Measurements from ENCODE around the gene PSENEN. TPM values are rescaled to one million over a fixed set of nuclear protein-coding genes. Genes with fewer than 3 reads are reported as not detected.
"Not testable (repeated sequence)": the region's sequence is repeated elsewhere in the genome, so short reads cannot be mapped to it uniquely, and the experiment has no call there.

The PSENEN gene
- polyA plus RNA-seq, 3 donors: 61.5 to 77.1 (median 68.9) TPM

DNA sequence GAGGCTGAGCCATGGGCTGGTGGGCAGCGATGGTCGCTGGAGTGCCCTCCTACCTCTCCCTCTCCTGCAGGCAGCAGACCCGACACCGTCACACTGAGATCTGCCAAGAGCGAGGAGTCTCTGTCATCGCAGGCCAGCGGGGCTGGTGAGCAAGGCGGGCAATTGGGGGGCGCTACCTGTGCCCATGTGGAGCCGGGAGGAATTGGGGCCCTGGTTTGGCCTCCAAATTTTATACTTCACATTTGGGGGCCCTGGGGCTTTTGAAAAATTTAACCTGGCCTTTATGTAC is 39.8 kb downstream of the PSENEN start:
- DNase-seq: no peak

GRCh38 chr19:35786299-35787160 is 41.1 kb downstream of the PSENEN start:
- DNase-seq: no peak

DNA sequence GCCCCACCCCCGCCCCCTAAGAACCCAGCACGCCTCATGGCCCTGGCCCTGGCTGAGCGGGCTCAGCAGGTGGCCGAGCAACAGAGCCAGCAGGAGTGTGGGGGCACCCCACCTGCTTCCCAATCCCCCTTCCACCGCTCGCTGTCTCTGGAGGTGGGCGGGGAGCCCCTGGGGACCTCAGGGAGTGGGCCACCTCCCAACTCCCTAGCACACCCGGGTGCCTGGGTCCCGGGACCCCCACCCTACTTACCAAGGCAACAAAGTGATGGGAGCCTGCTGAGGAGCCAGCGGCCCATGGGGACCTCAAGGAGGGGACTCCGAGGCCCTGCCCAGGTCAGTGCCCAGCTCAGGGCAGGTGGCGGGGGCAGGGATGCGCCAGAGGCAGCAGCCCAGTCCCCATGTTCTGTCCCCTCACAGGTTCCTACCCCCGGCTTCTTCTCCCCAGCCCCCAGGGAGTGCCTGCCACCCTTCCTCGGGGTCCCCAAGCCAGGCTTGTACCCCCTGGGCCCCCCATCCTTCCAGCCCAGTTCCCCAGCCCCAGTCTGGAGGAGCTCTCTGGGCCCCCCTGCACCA is 41.9 kb downstream of the PSENEN start:
- DNase-seq: no peak

DNA sequence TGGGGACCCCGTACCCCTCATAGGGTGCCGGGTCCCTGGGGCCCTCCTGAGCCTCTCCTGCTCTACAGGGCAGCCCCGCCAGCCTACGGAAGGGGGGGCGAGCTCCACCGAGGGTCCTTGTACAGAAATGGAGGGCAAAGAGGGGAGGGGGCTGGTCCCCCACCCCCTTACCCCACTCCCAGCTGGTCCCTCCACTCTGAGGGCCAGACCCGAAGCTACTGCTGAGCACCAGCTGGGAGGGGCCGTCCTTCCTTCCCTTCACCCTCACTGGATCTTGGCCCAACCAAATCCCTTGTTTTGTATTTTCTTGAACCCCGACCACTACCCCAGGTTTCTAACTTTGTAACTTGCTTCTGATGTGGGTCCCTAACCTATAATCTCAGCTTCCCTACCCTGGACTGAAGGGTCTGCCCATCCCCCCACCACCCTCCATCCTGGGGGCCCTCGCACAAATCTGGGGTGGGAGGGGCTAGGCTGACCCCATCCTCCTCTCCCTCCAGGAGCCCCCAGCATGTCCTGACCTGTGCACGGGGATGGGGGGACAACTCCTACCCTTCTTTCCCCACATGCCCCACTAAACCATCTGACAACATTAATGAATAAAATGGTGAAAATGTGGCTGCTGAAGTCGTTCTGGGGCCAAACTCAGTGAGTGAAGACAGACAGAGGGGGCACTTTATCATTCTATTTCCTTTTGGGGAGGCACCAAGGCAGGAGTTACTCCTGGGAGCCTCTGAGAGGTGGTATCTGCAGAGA is 42.9 kb downstream of the PSENEN start:
- DNase-seq: no peak

GRCh38 chr19:35789195-35789977 is 43.9 kb downstream of the PSENEN start:
- DNase-seq: no peak

GRCh38 chr19:35789978-35790944 is 44.8 kb downstream of the PSENEN start:
- DNase-seq: no peak

DNA sequence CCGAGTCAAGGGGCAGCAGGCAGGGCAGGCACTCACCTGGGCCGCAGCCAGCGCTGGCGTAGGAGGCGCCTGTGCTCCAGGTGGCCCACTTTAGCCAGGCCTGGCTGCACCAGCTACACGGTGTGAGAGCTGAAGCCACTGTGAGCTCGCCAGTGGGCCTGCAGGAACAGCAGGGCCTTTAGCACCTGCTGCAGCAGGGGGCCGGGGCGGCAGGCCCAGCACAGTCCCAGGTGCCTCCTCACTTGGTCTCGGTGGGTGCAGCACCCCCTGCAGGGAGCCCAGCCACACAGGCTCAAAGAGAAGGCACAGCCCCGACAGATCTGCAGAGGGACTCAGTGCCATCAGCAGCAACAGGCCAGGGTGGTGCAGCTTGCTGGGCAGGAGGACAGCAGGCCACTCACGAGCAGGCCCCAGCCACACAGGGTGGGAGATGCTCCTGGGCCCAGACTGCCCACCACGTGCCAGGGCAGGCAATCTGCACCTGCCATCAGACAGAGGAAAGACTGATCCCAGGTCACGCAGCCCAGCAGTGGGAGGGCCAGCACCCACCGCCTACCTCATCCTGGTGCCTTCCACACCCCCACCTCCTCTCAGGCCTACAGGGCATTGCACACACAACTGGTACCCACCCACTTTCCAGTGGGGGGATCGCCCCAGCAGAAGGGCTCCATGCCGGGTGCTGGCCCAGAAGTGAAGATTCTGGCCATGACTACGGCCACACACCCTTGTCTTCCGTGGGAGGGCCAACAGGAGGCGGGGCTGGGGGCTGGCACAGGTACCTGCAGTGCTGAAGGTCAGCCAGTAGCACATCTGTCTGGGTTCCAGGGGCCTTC is 45.7 kb downstream of the PSENEN start:
- DNase-seq: no peak

DNA sequence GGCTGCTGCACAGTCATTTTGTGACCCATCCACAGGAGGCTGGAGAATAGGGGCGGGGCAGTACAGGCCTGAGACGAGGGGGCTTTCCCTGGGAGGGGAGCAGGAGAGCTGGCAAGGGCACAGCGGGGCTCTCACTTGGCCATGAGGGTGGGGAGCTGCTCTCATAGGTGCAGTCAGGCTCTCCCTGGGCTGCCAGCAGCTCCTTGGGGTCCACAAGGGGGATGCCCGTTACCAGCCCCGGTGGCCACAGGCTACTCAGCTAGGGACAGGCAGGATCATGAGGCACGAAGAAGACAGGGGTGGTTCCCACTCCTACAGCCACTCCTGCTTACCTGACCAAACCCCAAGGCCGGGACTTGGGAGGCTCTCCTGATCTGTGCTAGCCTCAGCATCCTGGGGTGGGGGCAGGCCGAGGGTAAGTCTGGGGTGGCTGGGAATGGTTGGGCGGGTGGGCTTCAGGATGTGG is 46.4 kb downstream of the PSENEN start:
- no peak for DNase-seq

GRCh38 chr19:35792312-35792711 is 46.9 kb downstream of the PSENEN start:
- no peak for DNase-seq

DNA sequence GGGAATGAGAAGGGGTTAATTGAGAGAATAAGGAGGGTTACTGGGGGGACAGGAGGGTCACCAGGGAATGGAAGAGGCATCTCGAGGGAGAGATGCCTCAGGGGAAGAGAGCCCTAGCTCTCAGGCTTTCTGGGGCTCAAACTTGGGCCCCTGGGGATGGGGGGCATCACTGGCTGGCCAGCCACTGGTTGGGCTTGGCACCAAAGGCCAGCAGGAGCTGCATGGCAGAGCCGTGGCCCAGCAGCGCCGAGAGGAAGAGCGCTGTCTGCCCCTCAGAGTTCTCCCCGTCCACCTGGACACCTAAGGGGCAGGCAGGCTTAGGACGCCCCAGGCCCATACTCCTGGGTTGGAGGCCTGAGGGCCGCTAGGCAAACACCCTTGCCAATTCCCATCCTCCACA is 47.4 kb downstream of the PSENEN start:
- DNase-seq: no peak

- DNase-seq: no peak
These were observed 48.1 kb downstream of the PSENEN start for GRCh38 chr19:35793381-35794165.

GRCh38 chr19:35795564-35795963 is 50.1 kb downstream of the PSENEN start:
- not testable (repeated sequence) for DNase-seq

Other genes with a start within 250 kb of the PSENEN start
- 100 to 1,000 TPM in 2 of 3 donors, 10 to 100 TPM in 1; 72.2 to 133 (median 113) TPM for gene DMKN, start 232.0 kb upstream of the PSENEN start, polyA plus RNA-seq (ENCODE audit: insufficient read length in 3 of 3)
- gene SBSN, start 217.3 kb upstream of the PSENEN start, polyA plus RNA-seq (ENCODE audit: insufficient read length in 3 of 3): not detected
- not detected for gene GAPDHS, start 212.2 kb upstream of the PSENEN start, polyA plus RNA-seq (ENCODE audit: insufficient read length in 3 of 3)
- 100 to 1,000 TPM in 1 of 3 donors, 10 to 100 TPM in 2; 94.0 to 109 (median 96.3) TPM for gene TMEM147, start 200.0 kb upstream of the PSENEN start, polyA plus RNA-seq (ENCODE audit: insufficient read length in 3 of 3)
- gene ATP4A, start 182.0 kb upstream of the PSENEN start, polyA plus RNA-seq (ENCODE audit: insufficient read length in 3 of 3): under 1 TPM in 1 of 3 donors, not detected in 2; 0.03 TPM
- not detected for gene PMIS2, start 159.5 kb upstream of the PSENEN start, polyA plus RNA-seq (ENCODE audit: insufficient read length in 3 of 3)
- gene HAUS5, start 132.9 kb upstream of the PSENEN start, polyA plus RNA-seq (ENCODE audit: insufficient read length in 3 of 3): 10 to 100 TPM; 25.2 to 33.1 (median 25.4) TPM
- 10 to 100 TPM; 66.7 to 93.3 (median 84.2) TPM for gene RBM42, start 116.6 kb upstream of the PSENEN start, polyA plus RNA-seq (ENCODE audit: insufficient read length in 3 of 3)
- gene ETV2, start 103.9 kb upstream of the PSENEN start, polyA plus RNA-seq (ENCODE audit: insufficient read length in 3 of 3): 1 to 10 TPM; 2.4 to 2.7 (median 2.4) TPM
- 100 to 1,000 TPM; 306 to 397 (median 334) TPM for gene COX6B1, start 97.3 kb upstream of the PSENEN start, polyA plus RNA-seq (ENCODE audit: insufficient read length in 3 of 3)
- gene UPK1A, start 79.1 kb upstream of the PSENEN start, polyA plus RNA-seq (ENCODE audit: insufficient read length in 3 of 3): 10 to 100 TPM; 13.1 to 27.1 (median 15.8) TPM
- gene ZBTB32, start 41.1 kb upstream of the PSENEN start, polyA plus RNA-seq (ENCODE audit: insufficient read length in 3 of 3): under 1 TPM; 0.21 to 0.62 (median 0.30) TPM
- 10 to 100 TPM; 37.4 to 41.5 (median 37.7) TPM for gene KMT2B, start 27.6 kb upstream of the PSENEN start, polyA plus RNA-seq (ENCODE audit: insufficient read length in 3 of 3)
- 1 to 10 TPM; 2.1 to 3.9 (median 3.8) TPM for gene IGFLR1, start 3.2 kb upstream of the PSENEN start, polyA plus RNA-seq (ENCODE audit: insufficient read length in 3 of 3)
- 10 to 100 TPM; 18.0 to 21.7 (median 19.3) TPM for gene U2AF1L4, start 233 bp upstream of the PSENEN start, polyA plus RNA-seq (ENCODE audit: insufficient read length in 3 of 3)
- 10 to 100 TPM; 13.1 to 14.0 (median 13.8) TPM for gene LIN37, start 2.9 kb downstream of the PSENEN start, polyA plus RNA-seq (ENCODE audit: insufficient read length in 3 of 3)
- gene HSPB6, start 11.4 kb downstream of the PSENEN start, polyA plus RNA-seq (ENCODE audit: insufficient read length in 3 of 3): 10 to 100 TPM; 20.5 to 34.1 (median 23.3) TPM
- 10 to 100 TPM; 15.6 to 26.2 (median 26.0) TPM for gene PROSER3, start 12.5 kb downstream of the PSENEN start, polyA plus RNA-seq (ENCODE audit: insufficient read length in 3 of 3)
- 10 to 100 TPM; 26.4 to 38.7 (median 32.1) TPM for gene ARHGAP33, start 29.9 kb downstream of the PSENEN start, polyA plus RNA-seq (ENCODE audit: insufficient read length in 3 of 3)
- gene PRODH2, start 67.2 kb downstream of the PSENEN start, polyA plus RNA-seq (ENCODE audit: insufficient read length in 3 of 3): 10 to 100 TPM; 41.4 to 52.5 (median 49.5) TPM
- 100 to 1,000 TPM; 145 to 223 (median 223) TPM for gene NPHS1, start 106.9 kb downstream of the PSENEN start, polyA plus RNA-seq (ENCODE audit: insufficient read length in 3 of 3)
- 10 to 100 TPM; 12.3 to 13.0 (median 12.7) TPM for gene KIRREL2, start 111.3 kb downstream of the PSENEN start, polyA plus RNA-seq (ENCODE audit: insufficient read length in 3 of 3)
- 10 to 100 TPM; 26.6 to 29.2 (median 29.1) TPM for gene APLP1, start 122.9 kb downstream of the PSENEN start, polyA plus RNA-seq (ENCODE audit: insufficient read length in 3 of 3)
- gene NFKBID, start 154.9 kb downstream of the PSENEN start, polyA plus RNA-seq (ENCODE audit: insufficient read length in 3 of 3): 1 to 10 TPM; 2.9 to 4.5 (median 4.0) TPM
- gene HCST, start 156.9 kb downstream of the PSENEN start, polyA plus RNA-seq (ENCODE audit: insufficient read length in 3 of 3): 1 to 10 TPM; 2.5 to 5.2 (median 3.3) TPM
- gene TYROBP, start 162.6 kb downstream of the PSENEN start, polyA plus RNA-seq (ENCODE audit: insufficient read length in 3 of 3): 10 to 100 TPM in 1 of 3 donors, 1 to 10 TPM in 2; 9.5 to 14.6 (median 9.7) TPM
- gene LRFN3, start 190.7 kb downstream of the PSENEN start, polyA plus RNA-seq (ENCODE audit: insufficient read length in 3 of 3): 10 to 100 TPM; 11.8 to 16.7 (median 13.6) TPM
- gene SDHAF1, start 249.5 kb downstream of the PSENEN start, polyA plus RNA-seq (ENCODE audit: insufficient read length in 3 of 3): 10 to 100 TPM; 15.5 to 18.8 (median 17.4) TPM